HCT116 (cell line): ENCODE data around the gene SCRN1. TPM values are rescaled to one million over a fixed set of nuclear protein-coding genes. Genes with fewer than 3 reads are reported as not detected.

Source experiments
- ATAC-seq: fragments of 200-7000 bp; cut with Tn5 transposase; 2 replicates; pipeline ENCODE4 v1.9.1; 2020; ENCODE audit warnings: mild to moderate bottlenecking, moderate library complexity
- BruUV-seq: library from RNA; stranded (reverse); fragments of 400-500 nt; replicated peaks from 2 replicates; lab custom pipeline; 2021; lab: Mats Ljungman, UMichigan
- CTCF ChIA-PET: fragments of 300-600 bp; sonication (Branson Sonifier 250); formaldehyde crosslinking; loops from one replicate; lab custom pipeline; 2021; ENCODE audit warnings: antibody characterized with exemption; lab: Charles Lee
- POLR2A ChIA-PET: fragments of 300-600, 350-600 bp; sonication (Branson Sonifier 250); formaldehyde crosslinking; loops from one replicate; lab custom pipeline; 2021; ENCODE audit warnings: antibody characterized with exemption; lab: Charles Lee
- RAD21 ChIA-PET, 2 experiments: fragments of 300-600 bp; sonication (Branson Sonifier 250); formaldehyde crosslinking; loops; one replicate each; lab custom pipeline; 2023; ENCODE audit warnings: low total read pairs in 2 of 2; ENCODE audit not compliant: uncharacterized antibody in 2 of 2, unreplicated experiment in 2 of 2, low non-redundant PET in 1 of 2; lab: Charles Lee
- DNase-seq: peaks from one replicate; pipeline ENCODE4 v3.0.0-alpha.2; 2010; ENCODE audit warnings: low read depth, low spot score
- H2AFZ ChIP-seq: fragments of 200-600 bp; shearing (Covaris generic), sonication (generic); 2 replicates; pipeline ENCODE4 v1.6.1; 2017; ENCODE audit warnings: low read depth, mixed run types, mixed read lengths, antibody characterized with exemption, low read length; ENCODE audit not compliant: poor library complexity, severe bottlenecking
- H3K27ac ChIP-seq: 2 replicates; pipeline ENCODE4 v1.5.1; 2012; ENCODE audit warnings: low read depth, low read length
- H3K27me3 ChIP-seq: fragments of 200-600 bp; sonication (generic); 2 replicates; pipeline ENCODE4 v1.6.1; 2016; ENCODE audit warnings: mixed run types, low read length, mixed read lengths; ENCODE audit not compliant: insufficient read depth
- H3K36me3 ChIP-seq, 2 experiments: fragments of 200-500 bp in 1 of 2; fragments of 200-600 bp in 1 of 2; sonication (Bioruptor generic) in 1 of 2; sonication (generic) in 1 of 2; 2 replicates each; pipeline versions ENCODE4 v1.5.1 to v1.6.1; 2014 to 2016; ENCODE audit warnings: low read length in 2 of 2, inconsistent platforms in 1 of 2, mixed read lengths in 1 of 2, mixed run types in 1 of 2; ENCODE audit not compliant: insufficient read depth in 2 of 2, control insufficient read depth in 1 of 2
- H3K4me1 ChIP-seq, 2 experiments: fragments of 200-600 bp in 1 of 2; sonication (generic) in 1 of 2; 2 replicates each; pipeline versions ENCODE4 v1.5.1 to v1.6.1; 2012 to 2017; ENCODE audit warnings: low read length in 2 of 2, inconsistent platforms in 1 of 2, mild to moderate bottlenecking in 1 of 2, mixed read lengths in 1 of 2, mixed run types in 1 of 2, moderate library complexity in 1 of 2; ENCODE audit not compliant: insufficient read depth in 2 of 2, control insufficient read depth in 1 of 2
- H3K4me2 ChIP-seq: fragments of 200-600 bp; sonication (generic); 2 replicates; pipeline ENCODE4 v1.6.1; 2017; ENCODE audit warnings: mixed run types, low read length, mixed read lengths
- H3K4me3 ChIP-seq, 2 experiments: fragments of 200-600 bp in 1 of 2; sonication (generic) in 1 of 2; replicated peaks in 1 of 2; 2 replicates each; pipeline ENCODE4 v1.5.1; 2011 to 2016; ENCODE audit warnings: low read length in 2 of 2, control low read depth in 1 of 2, low read depth in 1 of 2, mild to moderate bottlenecking in 1 of 2, mixed read lengths in 1 of 2, mixed run types in 1 of 2
- H3K79me2 ChIP-seq: fragments of 200-600 bp; sonication (generic); 2 replicates; pipeline ENCODE4 v1.6.1; 2017; ENCODE audit warnings: mild to moderate bottlenecking, mixed run types, low read length, moderate library complexity, mixed read lengths; ENCODE audit not compliant: insufficient read depth
- H3K9ac ChIP-seq: fragments of 200-600 bp; sonication (generic); 2 replicates; pipeline ENCODE4 v1.6.1; 2016; ENCODE audit warnings: low read length, mixed read lengths
- H3K9me2 ChIP-seq: fragments of 200-600 bp; sonication (generic), shearing (Covaris generic); 2 replicates; pipeline ENCODE4 v1.6.1; 2017; ENCODE audit warnings: mixed run types, mild to moderate bottlenecking, moderate library complexity; ENCODE audit not compliant: insufficient read depth
- H3K9me3 ChIP-seq, 2 experiments: fragments of 200-500 bp in 1 of 2; fragments of 200-600 bp in 1 of 2; sonication (Bioruptor generic) in 1 of 2; sonication (generic) in 1 of 2; 2 replicates each; pipeline ENCODE4 v1.6.1; 2014 to 2017; ENCODE audit warnings: low read length in 2 of 2, mixed read lengths in 2 of 2, inconsistent platforms in 1 of 2, low read depth in 1 of 2, mild to moderate bottlenecking in 1 of 2, mixed run types in 1 of 2, moderate library complexity in 1 of 2; ENCODE audit not compliant: control insufficient read depth in 1 of 2, insufficient read depth in 1 of 2
- H4K20me1 ChIP-seq: fragments of 200-600 bp; sonication (generic), shearing (Covaris generic); 2 replicates; pipeline ENCODE4 v1.6.1; 2017; ENCODE audit warnings: mixed run types, mild to moderate bottlenecking, moderate library complexity; ENCODE audit not compliant: insufficient read depth
- CBX3 ChIP-seq: IDR thresholded peaks from 2 replicates; pipeline ENCODE4 v1.6.1; 2012; ENCODE audit warnings: low read depth
- CEBPB ChIP-seq: IDR thresholded peaks from 2 replicates; pipeline ENCODE4 v1.6.1; 2012; ENCODE audit warnings: low read depth
- EZH2 ChIP-seq: fragments of 200-600 bp; sonication (generic); IDR thresholded peaks from 2 replicates; pipeline ENCODE4 v1.6.1; 2017; ENCODE audit warnings: antibody characterized with exemption, mixed run types
- EZH2phosphoT487 ChIP-seq: fragments of 200-600 bp; IDR thresholded peaks from 2 replicates; pipeline ENCODE4 v1.6.1; 2018; ENCODE audit warnings: antibody characterized with exemption, borderline replicate concordance
- FOSL1 ChIP-seq: IDR thresholded peaks from 2 replicates; pipeline ENCODE4 v1.6.1; 2012; ENCODE audit warnings: low read depth
- JUND ChIP-seq: IDR thresholded peaks from 2 replicates; pipeline ENCODE4 v1.6.1; 2012
- MAX ChIP-seq: IDR thresholded peaks from 2 replicates; pipeline ENCODE4 v1.6.1; 2012
- POLR2AphosphoS5 ChIP-seq: IDR thresholded peaks from 2 replicates; pipeline ENCODE4 v1.6.1; 2011; ENCODE audit warnings: mild to moderate bottlenecking, low read depth, low read length, moderate library complexity
- SP1 ChIP-seq: IDR thresholded peaks from 2 replicates; pipeline ENCODE4 v1.6.1; 2012; ENCODE audit warnings: low read depth
- SRF ChIP-seq: IDR thresholded peaks from 2 replicates; pipeline ENCODE4 v1.6.1; 2012; ENCODE audit warnings: low read depth
- TCF7L2 ChIP-seq: IDR thresholded peaks from 2 replicates; pipeline ENCODE4 v1.7.0; 2011; ENCODE audit warnings: borderline replicate concordance, inconsistent platforms; ENCODE audit not compliant: insufficient read depth, insufficient read length; ENCODE audit errors: extremely low read depth
- intact Hi-C: fragments of 100-400 bp; cut with micrococcal nuclease; formaldehyde crosslinking; loops from 2 replicates; pipeline ENCODE4 v1.10.0; 2022
- total RNA-seq: library from RNA; stranded (reverse); gene quantifications from one replicate; pipeline ENCODE4 v1.2.1, GENCODE V29; 2021; ENCODE audit not compliant: unreplicated experiment

Gene SCRN1
- total RNA-seq, 1 experiment from 2014 or later = 76.8 TPM

GRCh38 chr7:29974286-29974685, 15.3 kb downstream of the SCRN1 start:
- Histone ChIP-seq H4K20me1 (peaks cover 6% of the 10 kb centered on the region; the same call in 1 of the 2 replicates), H3K9me3 (no peaks in the 10 kb centered on the region), H3K36me3 (no peaks in the 10 kb centered on the region), H3K9me2 (no peaks in the 10 kb centered on the region), H3K79me2 (peaks cover 91% of the 10 kb centered on the region), H3K9ac (no peak overlapping the region), H3K27me3 (no peaks in the 10 kb centered on the region), H2AFZ (no peak overlapping the region), H3K4me3 (no peak overlapping the region), H3K27ac (no peak overlapping the region), H3K4me2 (no peak overlapping the region), H3K4me1 (peaks cover 12 to 18% of the 10 kb centered on the region in 2 experiments)
- intact Hi-C loops = no loop called here
- no peak for TF ChIP-seq SRF
- DNase-seq = no peak
- CTCF ChIA-PET = no interaction called here
- ATAC-seq = no peak
- POLR2A ChIA-PET = no interaction called here
- BruUV-seq = no TSS peak
- RAD21 ChIA-PET = no interaction called here

GRCh38 chr7:29972315-29972669, 17.3 kb downstream of the SCRN1 start:
- no peak overlapping the region for H3K9ac ChIP-seq
- POLR2A ChIA-PET = no interaction called here
- intact Hi-C loops = no loop called here
- H2AFZ ChIP-seq = no peak overlapping the region
- TF ChIP-seq TCF7L2 = no peak
- no peak for TF ChIP-seq CBX3
- TF ChIP-seq SRF = no peak
- TF ChIP-seq EZH2 = no peak
- no peak for TF ChIP-seq JUND
- no peak for TF ChIP-seq SP1
- no peak for TF ChIP-seq MAX
- no peak for TF ChIP-seq POLR2AphosphoS5
- no peak for TF ChIP-seq FOSL1
- no peak for TF ChIP-seq EZH2phosphoT487
- no peak for TF ChIP-seq CEBPB
- H4K20me1 ChIP-seq = no peaks in the 10 kb centered on the region; the same call in 1 of the 2 replicates
- no peak overlapping the region for H3K4me2 ChIP-seq
- no peaks in the 10 kb centered on the region for H3K9me3 ChIP-seq
- H3K4me1 ChIP-seq = peaks cover 24 to 28% of the 10 kb centered on the region in 2 experiments
- no peak for DNase-seq
- no TSS peak for BruUV-seq
- H3K79me2 ChIP-seq = peaks cover 76% of the 10 kb centered on the region
- H3K36me3 ChIP-seq = no peaks in the 10 kb centered on the region
- H3K4me3 ChIP-seq = no peak overlapping the region
- H3K27me3 ChIP-seq = no peaks in the 10 kb centered on the region
- no peaks in the 10 kb centered on the region for H3K9me2 ChIP-seq
- CTCF ChIA-PET = no interaction called here
- RAD21 ChIA-PET = no interaction called here
- ATAC-seq = no peak
- no peak overlapping the region for H3K27ac ChIP-seq
